ENCODE measurements around the gene P4HA2.

P4HA2 gene

DNA sequence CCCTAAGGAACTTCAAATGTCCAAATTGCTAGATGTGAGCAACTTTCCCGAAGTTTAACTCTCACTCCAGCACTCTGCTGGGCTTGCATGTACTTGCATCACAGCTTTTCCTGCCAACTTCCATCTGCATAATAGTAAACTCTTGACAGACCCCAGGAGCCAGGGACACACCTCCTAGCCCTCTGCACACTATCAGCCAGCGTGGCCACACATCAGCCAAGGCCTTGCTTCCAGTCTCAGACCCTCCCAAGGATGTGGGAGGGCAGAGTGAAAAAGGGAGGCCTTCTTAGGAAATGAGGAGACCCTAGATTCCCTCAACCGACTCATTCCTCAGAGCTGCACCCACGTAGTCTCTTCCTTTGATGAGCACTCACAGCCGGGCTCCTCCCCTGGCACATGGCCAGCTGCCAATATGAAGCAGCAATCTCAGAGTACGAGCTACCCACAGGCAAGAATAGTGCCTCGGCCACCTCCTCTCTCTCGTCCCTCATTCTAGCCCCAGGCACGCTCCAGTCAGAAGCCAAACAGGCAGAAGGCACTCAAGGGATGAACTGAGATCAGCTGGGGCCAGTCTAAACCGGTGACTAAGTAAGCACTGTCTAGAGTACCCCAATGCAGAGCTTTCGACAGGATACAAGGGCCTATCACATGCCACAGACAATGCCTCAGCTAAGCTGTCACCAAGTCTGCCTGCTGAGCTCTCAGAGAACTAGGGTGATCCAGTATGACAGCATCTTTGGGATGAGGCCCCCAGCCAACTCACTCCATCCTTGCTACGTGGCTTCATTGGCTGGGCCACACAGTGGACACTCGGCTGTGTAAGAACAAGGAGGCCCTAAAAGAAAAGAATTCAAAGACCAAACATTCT lies 2.3 kb downstream of the P4HA2 start:
- in situ Hi-C loops (cut with MboI; ENCODE audit: low sequenced_read_pairs): no loop called here

DNA sequence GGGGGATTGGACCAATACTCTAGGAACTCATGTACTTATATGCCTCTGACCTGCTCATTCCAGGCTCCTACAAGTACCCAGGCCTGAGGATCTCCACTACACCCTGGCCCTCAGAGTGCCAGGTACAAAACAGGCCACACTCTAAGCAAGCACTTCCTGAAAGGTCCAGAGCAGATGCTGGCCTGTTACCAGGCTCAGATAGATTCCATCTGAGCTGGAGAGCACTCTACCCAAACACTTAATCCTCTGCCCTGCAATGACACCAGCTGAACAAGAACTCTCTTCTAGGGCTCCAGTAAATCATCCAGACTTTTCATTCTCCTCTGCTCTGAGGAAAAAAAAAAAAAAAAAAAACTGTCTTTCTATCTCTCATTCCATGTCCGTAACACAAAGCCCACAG lies 2.9 kb downstream of the P4HA2 start:
- in situ Hi-C loops (cut with MboI; ENCODE audit: low sequenced_read_pairs): no loop called here

DNA sequence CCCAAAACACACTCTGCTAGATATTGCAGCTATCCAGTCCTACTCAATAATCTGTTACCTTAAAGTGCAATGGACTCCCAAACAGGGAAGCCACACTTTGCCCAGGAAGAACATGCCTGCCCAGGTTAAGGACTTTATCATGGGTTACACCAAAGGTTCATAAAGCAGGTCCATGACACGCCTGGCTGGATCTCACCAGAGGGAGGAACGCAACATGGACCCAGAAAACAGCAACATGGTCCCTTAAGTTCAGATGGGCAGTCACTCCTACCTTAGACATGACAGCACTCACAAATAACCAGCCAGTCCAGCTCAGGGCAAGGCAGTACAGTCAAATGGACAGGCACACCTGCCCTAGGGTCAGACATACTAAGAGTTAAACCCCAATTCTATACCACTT lies 3.8 kb downstream of the P4HA2 start:
- in situ Hi-C loops (cut with MboI; ENCODE audit: low sequenced_read_pairs): no loop called here

DNA sequence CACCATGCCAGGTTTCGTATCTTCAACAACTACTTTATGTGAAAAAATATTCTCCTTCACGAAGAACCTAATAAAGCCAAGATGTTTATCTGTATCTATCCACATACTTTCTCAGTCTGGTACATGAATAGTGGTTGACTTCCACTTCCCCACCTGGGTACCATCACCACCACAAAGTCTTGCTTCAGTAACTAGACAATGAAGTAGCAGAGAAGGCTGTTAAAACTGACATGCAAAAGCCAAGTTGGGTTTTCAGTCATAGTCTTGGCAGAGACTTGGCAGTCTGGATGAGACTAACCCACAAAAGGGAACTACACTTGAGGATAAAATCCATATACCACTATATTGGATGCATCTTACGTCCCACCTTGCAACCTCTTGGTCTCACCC lies 5.0 kb downstream of the P4HA2 start:
- in situ Hi-C loops (cut with MboI; ENCODE audit: low sequenced_read_pairs): no loop called here

DNA sequence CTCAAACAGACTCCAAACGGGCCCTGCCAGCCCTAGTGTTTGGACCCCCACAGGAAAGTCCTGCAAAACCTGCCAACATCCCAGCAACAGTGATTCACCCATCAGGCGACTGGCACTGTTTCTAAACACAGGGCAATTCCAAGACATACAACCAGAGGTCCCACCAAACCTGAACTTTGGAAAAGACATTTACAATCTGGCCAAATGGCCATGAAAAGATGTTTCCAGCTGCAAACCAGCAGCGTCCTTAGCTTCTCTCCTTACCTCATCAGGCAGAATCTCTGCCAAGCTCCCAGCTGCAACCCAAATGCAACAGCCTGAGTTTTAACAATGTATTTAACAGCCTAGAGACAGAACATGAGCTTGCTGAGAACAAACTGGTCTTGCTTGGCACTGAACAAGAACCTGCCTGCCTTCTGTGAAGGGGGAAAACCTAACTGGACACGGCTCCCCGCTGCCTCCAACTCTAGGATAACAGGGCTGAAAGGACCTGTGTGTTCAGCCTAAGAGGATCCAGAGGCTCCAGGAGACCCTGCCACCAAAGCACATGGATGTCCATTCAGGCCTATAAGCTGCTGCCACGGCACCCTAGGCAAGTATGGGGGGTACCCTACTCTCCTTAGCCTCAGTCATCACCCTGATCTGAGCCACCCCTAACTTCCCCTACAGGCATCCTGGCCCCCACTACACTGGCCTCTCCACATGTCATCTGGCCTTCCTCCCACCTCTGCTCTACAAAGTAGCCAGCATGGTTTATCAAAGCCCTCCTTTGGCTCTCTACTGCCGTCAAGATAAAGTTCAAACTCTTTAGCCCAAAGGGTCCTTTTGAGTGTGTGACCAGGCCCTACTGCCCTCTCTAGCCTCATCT lies 5.6 kb downstream of the P4HA2 start:
- in situ Hi-C loops (cut with MboI; ENCODE audit: low sequenced_read_pairs): no loop called here

DNA sequence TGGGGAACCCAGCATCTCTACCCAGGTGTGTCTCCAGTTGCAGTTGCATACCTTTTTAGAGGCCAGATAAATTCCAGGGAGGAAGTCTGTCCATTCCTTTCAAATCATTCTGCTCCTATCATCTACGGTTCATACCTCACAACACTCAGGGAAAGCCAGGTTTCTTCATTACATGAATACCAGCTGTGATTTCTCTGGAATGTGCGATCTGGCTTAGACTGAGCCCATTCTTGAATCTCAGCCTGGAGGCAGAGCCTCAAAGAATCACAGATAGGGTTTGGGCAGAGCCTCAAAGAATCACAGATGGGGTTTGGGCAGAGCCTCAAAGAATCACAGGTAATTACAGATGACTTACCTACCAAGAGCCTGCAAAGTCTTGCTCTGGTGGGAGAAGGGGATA lies 7.2 kb downstream of the P4HA2 start:
- in situ Hi-C loops (cut with MboI; ENCODE audit: low sequenced_read_pairs): no loop called here

DNA sequence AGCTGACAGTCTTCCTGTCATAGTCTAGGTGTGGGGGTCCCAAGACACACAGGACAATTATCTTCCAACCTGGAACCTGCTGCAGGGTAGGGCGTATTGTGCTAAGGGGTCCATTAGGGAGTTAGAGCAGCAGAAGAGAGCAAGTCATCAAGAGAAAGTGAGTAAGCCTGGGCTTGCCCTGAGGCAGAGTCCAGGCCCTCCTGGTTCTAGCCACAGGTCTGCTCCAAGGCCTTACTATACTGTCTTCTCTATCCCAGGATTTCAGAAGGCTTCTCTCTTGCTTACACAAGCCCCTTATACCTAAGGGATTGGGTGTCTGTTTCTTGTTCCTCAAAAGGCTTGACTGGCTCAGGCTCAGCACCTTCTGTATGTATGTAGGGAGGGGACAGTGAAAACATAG lies 7.7 kb downstream of the P4HA2 start:
- in situ Hi-C loops (cut with MboI; ENCODE audit: low sequenced_read_pairs): no loop called here

DNA sequence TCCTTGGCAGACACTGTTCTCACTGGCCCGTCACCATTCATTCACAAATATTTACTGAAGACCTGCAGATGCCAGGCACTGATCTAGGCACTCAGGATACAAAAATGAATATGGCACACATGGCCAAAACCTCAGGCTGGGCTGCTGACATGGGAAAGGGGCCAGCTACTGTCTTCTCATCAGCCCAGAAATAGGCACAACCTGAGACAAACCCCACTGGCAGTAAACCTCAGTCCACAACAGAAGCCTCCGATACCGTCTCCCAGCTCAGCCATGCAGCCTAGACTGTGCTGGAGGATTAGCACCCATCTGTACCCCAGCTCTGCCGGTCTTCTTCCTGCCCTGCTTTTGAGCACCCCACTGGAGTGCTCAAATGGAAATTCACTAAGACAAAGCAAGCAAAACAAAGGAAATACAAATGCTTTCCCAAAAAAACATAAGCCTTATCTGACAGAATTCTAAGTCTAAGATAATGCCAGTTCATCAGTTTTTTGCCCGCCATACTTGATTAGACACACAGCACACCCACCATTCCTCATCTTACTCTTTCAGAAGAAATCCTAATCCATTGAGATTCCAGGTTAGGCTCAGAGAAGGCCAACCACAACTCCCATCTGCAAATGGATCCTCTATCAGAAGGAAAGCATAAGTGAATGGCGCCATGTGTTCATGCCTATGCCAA lies 8.2 kb downstream of the P4HA2 start:
- in situ Hi-C loops (cut with MboI; ENCODE audit: low sequenced_read_pairs): no loop called here

DNA sequence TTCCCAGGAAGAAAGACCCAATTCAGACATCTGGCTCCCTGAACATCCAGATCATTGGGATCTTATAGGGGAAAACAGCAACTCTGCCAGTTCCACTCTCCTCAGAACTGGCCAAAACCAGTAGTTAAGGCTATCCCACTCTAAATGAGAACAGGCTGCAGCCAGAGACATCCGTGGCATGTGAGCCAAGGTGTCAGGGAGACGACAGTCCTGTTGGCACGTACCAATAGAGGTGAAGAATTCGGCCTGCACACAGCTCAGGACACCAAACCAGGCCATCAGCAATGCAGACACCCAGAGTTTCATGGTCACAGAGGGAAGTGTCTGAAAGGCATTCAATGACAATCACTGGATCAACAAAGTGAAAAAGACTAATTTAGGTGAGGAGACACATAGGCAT lies 9.3 kb downstream of the P4HA2 start:
- in situ Hi-C loops (cut with MboI; ENCODE audit: low sequenced_read_pairs): no loop called here

DNA sequence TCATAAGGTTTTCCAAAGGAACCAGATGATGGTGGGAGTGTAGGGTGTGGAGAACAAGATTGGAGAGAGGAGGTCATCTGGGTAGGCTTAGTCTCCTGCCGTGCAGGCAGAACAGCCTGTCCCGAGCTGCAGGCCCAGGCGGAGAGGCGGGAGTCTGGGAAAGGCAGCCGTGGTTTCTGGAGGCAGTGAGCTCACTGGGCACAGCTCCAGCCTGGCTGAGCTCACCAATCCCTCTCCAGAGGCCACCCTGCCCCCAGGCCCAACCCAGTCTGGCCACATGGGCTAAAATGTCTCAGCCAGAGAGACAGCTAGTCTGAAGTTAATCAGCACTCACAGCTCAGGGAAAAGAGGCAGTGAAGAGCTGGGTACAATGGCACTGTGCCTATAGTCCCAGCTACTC lies 12.3 kb downstream of the P4HA2 start:
- in situ Hi-C loops (cut with MboI; ENCODE audit: low sequenced_read_pairs): no loop called here

DNA sequence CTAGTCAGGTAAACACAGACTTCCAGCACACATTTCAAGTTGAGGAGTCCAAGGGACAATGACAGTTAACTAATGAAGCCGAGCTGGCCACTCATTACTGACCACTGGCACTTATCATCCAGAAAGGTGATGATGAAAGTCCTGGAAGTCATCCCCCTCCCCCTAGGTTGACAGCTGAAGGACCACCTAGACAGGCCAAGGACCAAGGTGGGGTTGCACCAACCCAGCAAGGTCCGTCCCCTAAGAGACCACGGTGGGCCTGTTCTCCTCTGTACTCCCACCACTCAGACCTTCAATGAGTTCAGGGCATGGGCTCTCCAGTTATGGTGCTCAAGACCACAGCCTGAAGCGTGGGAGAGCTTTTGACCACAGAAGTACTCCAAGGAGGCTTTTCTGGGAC lies 13.2 kb downstream of the P4HA2 start:
- in situ Hi-C loops (cut with MboI; ENCODE audit: low sequenced_read_pairs): no loop called here

DNA sequence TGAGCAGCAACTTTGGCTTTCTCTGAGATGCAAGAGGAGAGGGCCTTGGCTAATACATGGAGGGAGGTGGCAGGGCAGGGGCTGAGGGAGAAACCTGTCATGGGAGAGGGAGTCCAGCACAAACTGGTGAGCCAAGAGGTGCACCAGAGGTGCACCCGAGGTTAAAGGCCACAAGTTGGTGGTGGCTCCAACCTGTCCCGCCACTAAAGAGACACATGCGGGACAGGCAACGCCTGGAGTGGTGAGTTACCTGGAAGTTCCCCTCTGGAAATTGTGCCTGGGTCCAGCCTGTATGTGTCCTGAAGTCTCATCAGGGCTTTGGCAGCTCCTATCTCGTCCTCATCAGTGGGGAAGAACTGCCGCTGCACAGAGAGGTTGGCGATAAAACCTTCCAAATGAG lies 14.0 kb downstream of the P4HA2 start:
- in situ Hi-C loops (cut with MboI; ENCODE audit: low sequenced_read_pairs): no loop called here

DNA sequence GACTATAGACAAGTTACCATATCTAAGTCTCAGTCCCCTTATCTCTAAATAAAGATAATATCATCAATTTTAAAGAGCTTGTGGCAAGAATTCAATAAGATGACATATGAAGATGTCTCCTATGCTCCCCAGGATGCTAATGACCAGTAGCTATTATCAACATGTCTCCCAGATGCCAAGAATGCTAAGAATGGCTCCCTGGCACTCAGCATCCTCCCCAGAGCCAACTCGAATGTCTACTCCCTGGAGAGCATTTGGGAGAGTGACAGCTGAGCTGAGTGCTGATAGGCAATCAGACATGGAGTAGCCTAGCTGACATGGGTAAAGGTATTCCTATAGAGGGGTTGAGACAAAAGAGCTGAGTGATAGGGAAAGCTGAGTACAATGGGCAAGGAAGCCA lies 15.9 kb downstream of the P4HA2 start:
- in situ Hi-C loops (cut with MboI; ENCODE audit: low sequenced_read_pairs): no loop called here

DNA sequence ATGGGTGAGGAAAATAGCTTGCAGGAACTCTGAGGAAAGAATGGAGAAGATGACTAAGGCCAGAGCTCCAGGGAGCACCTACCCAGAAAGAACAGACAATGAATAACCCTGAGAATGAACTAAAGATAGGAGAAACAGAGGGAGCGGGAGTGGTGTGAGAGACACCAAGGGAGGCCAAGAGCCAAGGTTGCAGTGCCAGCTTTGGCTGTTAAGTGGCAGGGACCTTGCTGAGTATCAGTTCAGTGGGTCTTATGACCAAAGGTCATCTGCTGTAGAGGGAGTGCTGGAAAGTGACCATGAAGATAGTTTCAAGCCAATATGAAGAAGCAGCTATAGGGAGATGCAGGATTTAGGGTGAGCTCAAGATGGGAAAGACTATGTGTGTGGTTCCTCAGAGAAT lies 16.7 kb downstream of the P4HA2 start:
- in situ Hi-C loops (cut with MboI; ENCODE audit: low sequenced_read_pairs): no loop called here

DNA sequence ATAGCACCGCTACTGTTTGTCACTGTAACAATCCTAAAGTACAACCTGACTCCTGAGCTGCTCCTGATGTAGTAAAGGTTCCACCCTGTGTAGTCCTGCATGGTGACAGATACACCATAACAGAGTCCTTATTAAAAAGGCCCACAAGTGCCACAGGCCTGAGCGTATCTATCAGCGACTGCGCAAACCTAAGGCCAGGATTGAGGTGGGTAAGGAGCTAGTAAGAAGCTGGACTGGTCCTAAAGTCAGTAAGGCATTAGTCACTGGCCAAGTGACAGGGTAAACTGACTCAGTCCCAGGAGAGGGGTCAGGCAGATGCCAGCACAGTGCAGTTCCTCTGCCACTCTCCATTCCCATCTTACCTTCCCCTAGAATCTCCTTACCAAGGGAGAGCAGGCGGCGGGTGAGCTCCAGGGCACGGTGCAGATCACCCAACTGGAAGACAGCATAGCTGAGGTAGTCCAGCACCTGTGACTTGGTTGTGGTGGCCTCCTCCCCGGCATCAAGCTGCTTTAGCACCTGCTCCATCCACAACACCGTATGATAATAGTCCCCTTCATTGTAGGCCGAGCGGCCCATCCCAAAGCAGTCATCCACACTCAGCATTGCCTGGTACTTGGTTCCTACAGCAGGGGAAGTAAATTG lies 17.6 kb downstream of the P4HA2 start:
- in situ Hi-C loops (cut with MboI; ENCODE audit: low sequenced_read_pairs): no loop called here

DNA sequence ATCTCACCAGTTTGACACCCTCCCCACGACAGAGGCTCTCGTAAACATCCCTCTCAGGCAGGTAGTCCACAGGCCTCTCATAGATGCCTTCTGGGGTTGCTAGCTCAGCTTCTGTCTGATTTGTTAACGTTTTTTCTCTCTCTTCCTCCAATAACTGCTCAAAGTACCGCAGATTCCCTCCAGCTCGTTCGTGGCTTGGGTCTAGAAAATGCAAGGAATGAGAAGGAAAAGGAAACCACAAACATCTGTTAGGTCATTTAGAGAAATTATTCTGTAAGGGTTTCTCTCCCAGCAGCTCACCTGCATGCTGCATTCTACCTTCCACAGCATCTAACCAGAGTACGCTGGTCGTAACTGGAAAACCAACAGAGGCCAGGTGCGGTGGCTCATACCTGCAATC lies 18.5 kb downstream of the P4HA2 start:
- in situ Hi-C loops (cut with MboI; ENCODE audit: low sequenced_read_pairs): no loop called here

DNA sequence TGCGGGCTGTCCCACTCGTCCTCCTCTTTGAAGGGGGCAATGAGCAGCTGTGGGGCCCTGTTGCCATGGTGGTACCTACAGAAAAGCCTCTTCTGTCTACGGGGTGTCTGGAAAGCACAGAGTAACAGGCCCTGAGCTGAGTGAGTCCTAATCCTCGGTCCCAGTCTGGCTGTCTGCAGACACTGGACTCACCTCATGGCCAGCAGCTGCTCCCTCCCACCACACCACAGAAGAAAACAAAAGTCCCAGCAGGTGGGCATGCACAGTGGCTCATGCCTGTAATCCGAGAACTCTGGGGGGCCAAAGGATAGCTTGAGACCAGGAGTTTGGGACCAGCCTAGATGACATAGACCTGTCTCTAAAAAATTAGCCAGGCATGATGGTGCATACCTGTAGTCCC lies 19.9 kb downstream of the P4HA2 start:
- in situ Hi-C loops (cut with MboI; ENCODE audit: low sequenced_read_pairs): no loop called here

DNA sequence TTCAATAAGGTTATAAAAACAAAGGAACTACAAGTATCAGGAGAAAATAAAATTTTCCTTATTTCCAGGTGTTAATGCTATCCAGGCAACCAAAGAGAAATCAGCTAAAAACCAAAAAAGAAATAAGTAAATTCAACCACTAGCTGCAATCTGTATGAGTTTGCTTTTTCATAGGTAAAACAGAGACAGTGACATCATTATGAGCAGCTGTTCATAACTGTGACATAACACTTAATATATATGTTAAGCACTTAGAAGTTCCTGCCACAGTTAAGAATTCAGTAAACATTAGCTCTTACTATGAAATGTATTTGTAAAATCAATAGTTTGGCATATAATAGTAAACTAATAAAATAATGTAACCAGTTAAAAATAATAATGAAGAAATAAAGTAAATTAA lies 20.9 kb downstream of the P4HA2 start:
- in situ Hi-C loops (cut with MboI; ENCODE audit: low sequenced_read_pairs): no loop called here

DNA sequence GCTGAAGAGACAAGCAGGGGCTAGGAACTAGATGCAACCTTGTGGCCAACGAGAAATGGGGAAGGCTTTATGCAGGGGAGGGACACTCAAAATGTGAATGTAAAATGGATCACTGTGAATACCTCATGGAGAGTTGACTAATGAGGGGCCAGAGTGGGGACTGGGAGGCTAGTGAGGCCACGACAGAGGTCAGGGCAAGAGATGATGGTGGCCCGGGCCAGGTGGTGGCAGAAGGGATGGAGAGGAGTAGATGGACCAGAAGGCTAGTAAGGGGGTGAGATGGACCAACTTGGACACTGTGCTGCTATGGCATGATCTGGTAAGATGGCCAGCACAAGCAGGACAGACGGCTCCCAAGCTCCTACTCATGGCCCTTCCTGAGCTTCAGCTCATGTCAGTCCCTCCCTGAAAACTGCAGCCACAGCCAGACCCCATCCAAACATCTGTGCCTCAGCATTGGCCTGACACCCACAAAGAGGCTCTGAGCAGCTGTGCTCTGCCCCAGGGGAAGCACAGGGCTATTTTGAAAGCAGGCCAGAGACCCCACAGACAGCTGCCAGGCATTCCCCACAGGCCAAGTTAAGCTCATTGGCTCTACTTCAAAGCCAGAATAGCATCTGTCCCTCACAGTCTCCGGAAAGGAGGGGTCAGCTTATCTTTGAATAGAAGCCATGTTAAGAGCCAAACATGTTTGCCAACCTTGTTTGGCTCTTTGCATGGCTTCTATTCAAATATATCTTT lies 22.1 kb downstream of the P4HA2 start:
- in situ Hi-C loops (cut with MboI; ENCODE audit: low sequenced_read_pairs): no loop called here

DNA sequence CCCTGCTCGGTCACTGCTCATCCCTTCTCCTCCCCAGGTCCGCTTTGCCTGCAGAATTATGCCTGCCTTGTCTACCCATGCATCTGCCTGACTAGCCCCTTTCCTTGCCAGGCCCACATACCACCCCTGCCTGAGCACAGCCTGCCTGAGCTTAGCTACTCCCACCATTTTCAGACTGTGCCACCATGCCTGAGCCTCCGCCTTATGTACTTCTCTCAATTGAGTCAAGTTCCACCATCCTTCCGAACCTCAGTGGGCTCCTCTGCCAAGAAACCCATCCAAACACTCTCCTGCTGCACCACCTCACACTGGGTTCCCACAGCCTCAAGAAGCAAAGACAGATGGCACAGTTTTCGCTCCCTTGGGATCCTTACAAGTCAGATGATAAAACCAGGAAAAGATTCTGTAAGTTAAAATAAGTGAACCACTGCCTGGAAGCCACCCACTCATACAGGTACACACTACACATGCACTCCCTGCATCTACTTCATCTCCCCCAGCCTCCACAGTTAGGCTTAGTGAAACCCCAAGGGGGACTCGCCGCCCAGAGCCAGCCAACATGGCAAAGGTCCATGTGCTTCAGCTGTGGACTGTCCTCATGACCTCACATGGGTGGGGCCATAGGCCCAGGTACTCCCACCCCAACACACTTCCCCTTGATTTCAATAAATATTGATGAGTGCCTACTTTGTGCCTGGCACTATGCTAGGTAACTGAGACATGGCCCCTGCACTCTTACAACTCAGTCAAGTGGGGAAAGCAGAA lies 23.1 kb downstream of the P4HA2 start:
- in situ Hi-C loops (cut with MboI; ENCODE audit: low sequenced_read_pairs): no loop called here

Data from HL-60/S4 treated with retinoic acid at 250 ng/mL for 4 days and 3 days (cell line).